Brain microvascular endothelial cell (primary cell): ENCODE measurements around the gene EMP2.
A peak's percentile ranks its signal among the peaks of the same experiment; 100 is the strongest.
"Not testable (repeated sequence)": the region's sequence is repeated elsewhere in the genome, so short reads cannot be mapped to it uniquely, and the experiment has no call there.

Source experiments
- DNase-seq: peaks from one replicate; pipeline ENCODE4 v3.0.0-alpha.2; 2020
- H3K27ac ChIP-seq: fragments of 250-450 bp; sonication (Bioruptor Pico); 2 replicates; pipeline ENCODE4 v1.5.1; 2020; ENCODE audit warnings: mild to moderate bottlenecking, moderate library complexity
- H3K27me3 ChIP-seq: fragments of 250-450 bp; sonication (Bioruptor Pico); replicated peaks from 2 replicates; pipeline ENCODE4 v1.5.1; 2020; ENCODE audit warnings: mild to moderate bottlenecking
- H3K36me3 ChIP-seq: fragments of 250-450 bp; sonication (Bioruptor Pico); replicated peaks from 2 replicates; pipeline ENCODE4 v1.5.1; 2020; ENCODE audit warnings: mild to moderate bottlenecking
- H3K4me3 ChIP-seq: 2 replicates; pipeline ENCODE4 v1.5.1; 2011; ENCODE audit warnings: low read depth, mild to moderate bottlenecking, control low read depth, low read length, moderate library complexity
- in situ Hi-C: cut with HindIII; loops from 2 replicates; pipeline ENCODE4 v1.10.0; 2017; ENCODE audit warnings: low sequenced_read_pairs, low pct_ligation_motif_present
- TF ChIP-seq, protein P1 (sequence below): IDR thresholded peaks from 2 replicates; pipeline ENCODE4 v1.5.1; 2011; ENCODE audit warnings: low read depth, mild to moderate bottlenecking, moderate library complexity, low read length, control low read depth, inconsistent platforms; ENCODE audit errors: missing control alignments

EMP2 gene

DNA sequence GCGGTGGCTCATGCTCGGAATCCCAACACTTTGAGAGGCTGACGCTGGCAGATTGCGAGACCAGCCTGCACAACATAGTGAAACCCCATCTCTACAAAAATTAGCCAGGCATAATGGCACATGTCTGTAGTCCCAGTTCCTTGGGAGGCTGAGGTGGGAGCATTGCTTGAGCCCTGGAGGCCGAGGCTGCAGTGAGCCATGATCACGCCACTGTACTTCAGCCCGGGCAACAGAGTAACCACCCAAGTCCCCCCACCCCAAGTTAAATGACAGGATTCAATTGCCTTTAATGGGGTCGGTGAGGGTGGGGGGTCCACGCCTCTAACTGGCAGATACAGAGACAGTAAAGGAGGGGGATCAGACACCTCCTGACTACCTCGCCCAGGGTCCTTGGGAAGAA, 44.9 kb downstream of the EMP2 start:
- in situ Hi-C loops: loop anchor here (25.0 kb wide), 1 partner anchor 202 kb away; the partner anchor contains the start of gene NUBP1
- TF ChIP-seq, protein P1, sequence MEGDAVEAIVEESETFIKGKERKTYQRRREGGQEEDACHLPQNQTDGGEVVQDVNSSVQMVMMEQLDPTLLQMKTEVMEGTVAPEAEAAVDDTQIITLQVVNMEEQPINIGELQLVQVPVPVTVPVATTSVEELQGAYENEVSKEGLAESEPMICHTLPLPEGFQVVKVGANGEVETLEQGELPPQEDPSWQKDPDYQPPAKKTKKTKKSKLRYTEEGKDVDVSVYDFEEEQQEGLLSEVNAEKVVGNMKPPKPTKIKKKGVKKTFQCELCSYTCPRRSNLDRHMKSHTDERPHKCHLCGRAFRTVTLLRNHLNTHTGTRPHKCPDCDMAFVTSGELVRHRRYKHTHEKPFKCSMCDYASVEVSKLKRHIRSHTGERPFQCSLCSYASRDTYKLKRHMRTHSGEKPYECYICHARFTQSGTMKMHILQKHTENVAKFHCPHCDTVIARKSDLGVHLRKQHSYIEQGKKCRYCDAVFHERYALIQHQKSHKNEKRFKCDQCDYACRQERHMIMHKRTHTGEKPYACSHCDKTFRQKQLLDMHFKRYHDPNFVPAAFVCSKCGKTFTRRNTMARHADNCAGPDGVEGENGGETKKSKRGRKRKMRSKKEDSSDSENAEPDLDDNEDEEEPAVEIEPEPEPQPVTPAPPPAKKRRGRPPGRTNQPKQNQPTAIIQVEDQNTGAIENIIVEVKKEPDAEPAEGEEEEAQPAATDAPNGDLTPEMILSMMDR: no peak
- H3K36me3 ChIP-seq: no peaks in the 10 kb centered on the region

DNA sequence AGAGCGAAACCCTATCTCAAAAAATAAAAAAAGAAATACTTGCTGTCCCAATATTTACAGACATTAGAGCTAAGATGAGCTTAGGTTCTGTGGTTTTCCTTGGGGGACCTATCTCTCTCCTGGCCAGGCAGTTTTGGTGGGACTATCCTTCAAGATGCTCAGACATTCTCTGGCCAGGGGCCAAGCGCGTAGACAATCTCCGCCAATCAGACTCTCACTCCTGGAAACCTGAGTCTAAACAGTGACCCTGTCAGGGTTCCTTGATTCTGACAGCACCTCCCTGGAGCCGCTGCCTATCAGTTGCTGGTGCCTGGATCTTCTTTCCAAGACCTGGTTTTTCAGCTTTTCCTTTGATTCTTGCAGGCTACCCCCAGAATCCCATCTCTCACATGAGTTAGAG, 45.6 kb downstream of the EMP2 start:
- TF ChIP-seq, protein P1: no peak
- H3K4me3 ChIP-seq: no peak overlapping the region
- H3K27me3 ChIP-seq: no peaks in the 10 kb centered on the region
- no peak for DNase-seq
- H3K36me3 ChIP-seq: no peaks in the 10 kb centered on the region
- H3K27ac ChIP-seq: no peak overlapping the region
- in situ Hi-C loops: loop anchor here (25.0 kb wide), 1 partner anchor 203 kb away; the partner anchor contains the start of gene NUBP1

More for the DNA sequence above, 44.9 kb downstream of the EMP2 start:
- no peak overlapping the region for H3K4me3 ChIP-seq
- no peak for DNase-seq
- H3K27ac ChIP-seq: no peak overlapping the region
- no peaks in the 10 kb centered on the region for H3K27me3 ChIP-seq

DNA sequence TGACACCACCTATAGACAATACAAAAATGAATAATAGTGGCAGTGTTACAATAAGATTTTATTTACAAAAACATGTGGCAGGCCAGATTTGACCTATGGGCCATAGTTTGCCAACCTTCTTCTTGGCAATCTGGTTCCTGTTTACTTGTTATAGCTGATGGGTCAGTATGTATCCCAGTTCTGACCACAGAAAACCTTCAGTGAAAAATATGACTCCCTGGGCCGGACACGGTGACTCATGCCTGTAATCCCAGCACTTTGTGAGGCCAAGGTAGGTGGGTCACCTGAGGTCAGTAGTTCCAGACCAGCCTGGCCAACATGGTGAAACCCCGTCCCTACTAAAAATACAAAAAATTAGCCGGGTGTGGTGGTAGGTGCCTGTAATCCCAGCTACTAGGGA, 46.8 kb downstream of the EMP2 start:
- H3K27me3 ChIP-seq, H3K4me3 ChIP-seq, H3K27ac ChIP-seq, H3K36me3 ChIP-seq: not testable (repeated sequence)
- peak; percentile 14 for DNase-seq
- in situ Hi-C loops: loop anchor here (25.0 kb wide), 1 partner anchor 204 kb away; the partner anchor contains the start of gene NUBP1

DNA sequence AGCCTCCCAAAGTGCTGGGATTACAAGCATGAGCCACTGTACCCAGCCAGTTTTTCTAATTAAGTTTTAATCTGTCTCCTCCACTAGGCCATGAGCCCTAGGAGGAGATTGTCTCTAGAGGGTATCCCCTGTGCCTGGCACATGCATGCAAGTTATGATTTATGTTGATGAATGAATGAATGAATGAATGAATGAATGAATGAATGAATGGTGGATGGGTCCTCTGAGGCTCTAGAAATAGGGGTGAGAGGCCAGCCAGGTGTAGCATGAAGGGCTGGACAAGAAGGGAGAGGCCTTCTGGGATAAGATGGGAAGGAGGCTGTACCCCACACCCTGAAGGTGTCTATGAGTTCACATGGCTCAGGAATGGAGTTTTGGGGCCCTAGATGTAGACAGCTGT, 48.8 kb downstream of the EMP2 start:
- Histone ChIP-seq H3K27ac (no peak overlapping the region), H3K27me3 (no peaks in the 10 kb centered on the region), H3K36me3 (no peaks in the 10 kb centered on the region), H3K4me3 (no peak overlapping the region)
- DNase-seq: no peak
- TF ChIP-seq, protein P1: no peak
- in situ Hi-C loops: loop anchor here (25.0 kb wide), 1 partner anchor 206 kb away; the partner anchor contains the start of gene NUBP1

DNA sequence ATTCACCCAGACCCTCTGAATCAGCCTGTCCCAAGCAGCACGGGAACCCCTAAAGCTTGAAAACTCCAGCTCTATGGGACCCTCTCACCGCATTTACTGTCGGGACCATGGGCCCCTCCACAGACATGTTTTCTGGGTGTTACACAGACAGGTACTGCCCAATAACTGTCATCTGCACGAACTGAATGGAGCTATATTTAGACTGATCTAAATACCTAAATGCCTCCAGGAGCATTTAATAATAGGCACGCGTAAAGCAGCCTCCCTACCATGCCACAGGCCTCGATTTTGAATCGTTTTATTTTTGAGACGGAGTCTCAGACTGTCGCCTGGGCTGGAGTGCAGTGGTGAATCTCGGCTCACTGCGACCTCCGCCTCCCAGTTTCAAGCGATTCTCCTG, 49.7 kb downstream of the EMP2 start:
- no peak for DNase-seq
- no peaks in the 10 kb centered on the region for H3K36me3 ChIP-seq
- H3K27me3 ChIP-seq: no peaks in the 10 kb centered on the region
- in situ Hi-C loops: loop anchor here (25.0 kb wide), 1 partner anchor 207 kb away; the partner anchor contains the start of gene NUBP1
- no peak overlapping the region for H3K4me3 ChIP-seq
- H3K27ac ChIP-seq: no peak overlapping the region
- TF ChIP-seq, protein P1: no peak

DNA sequence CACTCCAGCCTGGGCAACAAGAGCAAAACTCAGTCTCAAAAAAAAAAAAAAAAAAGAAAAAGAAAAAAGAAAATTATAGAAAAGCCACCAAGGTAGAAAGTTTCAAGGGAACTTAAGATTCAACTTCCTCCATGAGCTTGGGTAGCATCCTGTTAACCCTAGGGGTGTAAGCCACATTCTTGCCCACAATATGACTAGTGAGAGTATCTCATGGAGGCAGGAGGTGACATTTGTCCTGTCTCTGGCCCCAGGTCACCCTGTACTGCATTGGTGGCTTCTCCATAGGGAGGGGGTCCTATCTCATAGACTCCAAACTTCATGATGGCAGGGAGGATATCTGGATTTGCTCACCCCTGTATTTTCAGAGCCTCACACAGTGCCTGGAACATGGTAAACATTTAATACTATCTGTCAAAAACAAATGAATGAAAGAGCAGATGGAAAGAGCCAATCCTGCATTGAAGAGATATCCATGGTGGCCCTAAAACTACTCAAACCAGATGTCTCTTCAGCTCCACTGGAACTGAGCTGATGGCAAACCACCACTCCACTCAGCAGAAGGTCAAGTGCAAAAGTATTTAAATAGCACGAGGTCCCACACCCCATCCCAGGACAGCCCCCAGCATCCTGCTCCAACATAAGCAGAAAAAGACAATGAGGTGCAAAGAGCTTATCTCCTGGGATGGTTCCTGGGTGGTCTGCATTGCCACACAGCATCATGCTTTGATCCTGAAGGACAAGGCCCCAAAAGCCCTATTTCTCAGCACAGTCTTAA, 50.3 kb downstream of the EMP2 start:
- TF ChIP-seq, protein P1: no peak
- no peak overlapping the region for H3K4me3 ChIP-seq
- in situ Hi-C loops: loop anchor here (25.0 kb wide), 1 partner anchor 207 kb away; the partner anchor contains the start of gene NUBP1
- H3K36me3 ChIP-seq: no peaks in the 10 kb centered on the region
- DNase-seq: no peak
- H3K27ac ChIP-seq: no peak overlapping the region
- no peaks in the 10 kb centered on the region for H3K27me3 ChIP-seq
